WTC11 (cell line): Measurements from ENCODE around the gene WDR83. TPM values are rescaled to one million over a fixed set of nuclear protein-coding genes. Genes with fewer than 3 reads are reported as not detected.

Source experiments
- ATAC-seq: fragments of 200-7000 bp; cut with Tn5 transposase; 2 replicates; pipeline ENCODE4 v1.10.0; 2021; ENCODE audit warnings: mild to moderate bottlenecking, moderate library complexity
- CTCF ChIA-PET: fragments of 300-600 bp; sonication (Branson Sonifier 250); formaldehyde crosslinking; loops from one replicate; lab custom pipeline; 2021; ENCODE audit warnings: antibody characterized with exemption; lab: Charles Lee
- POLR2A ChIA-PET: fragments of 350-600 bp; sonication (Branson Sonifier 250); formaldehyde crosslinking; loops from one replicate; lab custom pipeline; 2021; ENCODE audit warnings: antibody characterized with exemption; lab: Charles Lee
- DNase-seq: peaks from one replicate; pipeline ENCODE4 v3.0.0; 2021; ENCODE audit warnings: low spot score
- H3K27ac Mint-ChIP-seq: 2 replicates; pipeline ENCODE4 v1.8.0; 2021; ENCODE audit warnings: mixed read lengths
- H3K27me3 Mint-ChIP-seq: 2 replicates; pipeline ENCODE4 v1.8.0; 2021; ENCODE audit warnings: low read depth, mild to moderate bottlenecking, moderate library complexity, mixed read lengths
- H3K36me3 Mint-ChIP-seq: 2 replicates; pipeline ENCODE4 v1.8.0; 2021; ENCODE audit warnings: mixed read lengths
- H3K4me1 Mint-ChIP-seq: 2 replicates; pipeline ENCODE4 v1.8.0; 2022; ENCODE audit warnings: mixed read lengths
- H3K4me3 Mint-ChIP-seq: 2 replicates; pipeline ENCODE4 v1.8.0; 2021; ENCODE audit warnings: mild to moderate bottlenecking, moderate library complexity, mixed read lengths
- H3K9me3 Mint-ChIP-seq: 2 replicates; pipeline ENCODE4 v1.8.0; 2021; ENCODE audit warnings: mixed read lengths
- ATF1 ChIP-seq: sonication (generic); formaldehyde crosslinking; IDR thresholded peaks from 2 replicates; pipeline ENCODE4 v1.8.1; 2023; ENCODE audit warnings: mild to moderate bottlenecking, moderate library complexity, missing genetic modification reagents
- CBFB ChIP-seq: sonication (generic); formaldehyde crosslinking; IDR thresholded peaks from 2 replicates; pipeline ENCODE4 v1.8.1; 2022; ENCODE audit warnings: mild to moderate bottlenecking, low read depth, missing genetic modification reagents
- CREM ChIP-seq: sonication (generic); formaldehyde crosslinking; IDR thresholded peaks from 2 replicates; pipeline ENCODE4 v1.8.1; 2022; ENCODE audit warnings: mild to moderate bottlenecking, missing genetic modification reagents, moderate library complexity
- ERG ChIP-seq: fragments of 250-450 bp; sonication (Bioruptor Pico); IDR thresholded peaks from 2 replicates; pipeline ENCODE4 v1.8.0; 2021; ENCODE audit warnings: mild to moderate bottlenecking
- GABPB1 ChIP-seq: sonication (generic); formaldehyde crosslinking; IDR thresholded peaks from 2 replicates; pipeline ENCODE4 v1.8.1; 2023; ENCODE audit warnings: mild to moderate bottlenecking, missing genetic modification reagents
- IRF2 ChIP-seq: sonication (generic); formaldehyde crosslinking; IDR thresholded peaks from 2 replicates; pipeline ENCODE4 v1.8.0; 2022; ENCODE audit warnings: low read depth, missing genetic modification reagents, borderline replicate concordance
- MAX ChIP-seq: sonication (generic); formaldehyde crosslinking; IDR thresholded peaks from 2 replicates; pipeline ENCODE4 v1.8.0; 2022; ENCODE audit warnings: mild to moderate bottlenecking, missing genetic modification reagents
- MYBL2 ChIP-seq: sonication (generic); formaldehyde crosslinking; IDR thresholded peaks from 2 replicates; pipeline ENCODE4 v1.8.1; 2023; ENCODE audit warnings: mild to moderate bottlenecking, moderate library complexity, missing genetic modification reagents
- NFYB ChIP-seq: sonication (generic); formaldehyde crosslinking; conservative IDR thresholded peaks from 2 replicates; pipeline ENCODE4 v1.8.0; 2022; ENCODE audit warnings: low read depth, missing genetic modification reagents
- NR3C1 ChIP-seq: sonication (generic); formaldehyde crosslinking; conservative IDR thresholded peaks from 2 replicates; pipeline ENCODE4 v1.8.1; 2023; ENCODE audit warnings: low read depth, mild to moderate bottlenecking, missing genetic modification reagents
- PRDM15 ChIP-seq: sonication (generic); formaldehyde crosslinking; IDR thresholded peaks from 2 replicates; pipeline ENCODE4 v1.8.0; 2022; ENCODE audit warnings: missing genetic modification reagents
- RELA ChIP-seq: sonication (generic); formaldehyde crosslinking; IDR thresholded peaks from 2 replicates; pipeline ENCODE4 v1.8.1; 2022; ENCODE audit warnings: missing genetic modification reagents, mild to moderate bottlenecking, borderline replicate concordance
- RORB ChIP-seq: fragments of 250-450 bp; sonication (Bioruptor Pico); IDR thresholded peaks from 2 replicates; pipeline ENCODE4 v1.9.0; 2021; ENCODE audit warnings: mild to moderate bottlenecking
- ZBTB21 ChIP-seq: sonication (generic); formaldehyde crosslinking; IDR thresholded peaks from 2 replicates; pipeline ENCODE4 v1.8.1; 2023; ENCODE audit warnings: mild to moderate bottlenecking, missing genetic modification reagents, borderline replicate concordance
- ZNF121 ChIP-seq: sonication (generic); formaldehyde crosslinking; IDR thresholded peaks from 2 replicates; pipeline ENCODE4 v1.8.0; 2023; ENCODE audit warnings: missing genetic modification reagents
- ZNF138 ChIP-seq: sonication (generic); formaldehyde crosslinking; conservative IDR thresholded peaks from 2 replicates; pipeline ENCODE4 v1.8.1; 2022; ENCODE audit warnings: mild to moderate bottlenecking, moderate library complexity, missing genetic modification reagents
- ZNF219 ChIP-seq: sonication (generic); formaldehyde crosslinking; IDR thresholded peaks from 2 replicates; pipeline ENCODE4 v1.8.0; 2023; ENCODE audit warnings: missing genetic modification reagents, mild to moderate bottlenecking, borderline replicate concordance
- ZNF281 ChIP-seq: sonication (generic); formaldehyde crosslinking; IDR thresholded peaks from 2 replicates; pipeline ENCODE4 v1.8.0; 2023; ENCODE audit warnings: mild to moderate bottlenecking, missing genetic modification reagents
- ZNF423 ChIP-seq: fragments of 250-450 bp; sonication (Bioruptor Pico); IDR thresholded peaks from 2 replicates; pipeline ENCODE4 v2.1.2; 2022; ENCODE audit warnings: mild to moderate bottlenecking, moderate library complexity
- ZNF425 ChIP-seq: fragments of 250-450 bp; sonication (Bioruptor Pico); conservative IDR thresholded peaks from 2 replicates; pipeline ENCODE4 v1.9.0; 2021; ENCODE audit warnings: mild to moderate bottlenecking
- ZNF671 ChIP-seq: fragments of 250-450 bp; sonication (Bioruptor Pico); IDR thresholded peaks from 2 replicates; pipeline ENCODE4 v1.8.0; 2021; ENCODE audit warnings: mild to moderate bottlenecking
- total RNA-seq: library from RNA; stranded (reverse); gene quantifications from 3 replicates; pipeline ENCODE4 v1.2.3, GENCODE V29; 2021

The WDR83 gene
- total RNA-seq, 1 experiment from 2014 or later, result 21.8 TPM

GRCh38 chr19:12638611-12639182 lies 27.9 kb upstream of the WDR83 start:
- CTCF ChIA-PET, result interaction anchor here (0.7 to 2.2 kb wide), 3 partner anchors 10 to 98 kb away, joined by 3 to 17 read pairs (median 6); partner anchors contain the start of gene GET3

GRCh38 chr19:12639901-12640613 lies 26.6 kb upstream of the WDR83 start:
- H3K4me3 Mint-ChIP-seq, result peak overlapping the region; percentile 71
- H3K4me1 Mint-ChIP-seq, result 0 out of 2 replicates have a peak, but pooled peaks cover 4% of the 10 kb centered on the region
- ATAC-seq, result peak; percentile 94
- DNase-seq, result peak; percentile 92
- peaks cover 16% of the 10 kb centered on the region; the same call in 1 of the 2 replicates for H3K27me3 Mint-ChIP-seq
- POLR2A ChIA-PET, result interaction anchor here (0.8 to 1.0 kb wide), 2 partner anchors 24 to 30 kb away, joined by 4 to 5 read pairs; a partner anchor contains a TSS
- H3K9me3 Mint-ChIP-seq, result no peaks in the 10 kb centered on the region
- CTCF ChIA-PET, result interaction anchor here (0.5 to 2.2 kb wide), 38 partner anchors 9 to 1000 kb away, joined by 3 to 27 read pairs (median 4); partner anchors contain the start of genes MAN2B1, WDR83, ZNF442 and ZNF443
- H3K36me3 Mint-ChIP-seq, result no peaks in the 10 kb centered on the region
- no peak overlapping the region; the same call in 1 of the 2 replicates for H3K27ac Mint-ChIP-seq
- TF ChIP-seq RELA (CRISPR knock-in tag) (0 out of 2 replicates have a peak, but pooled peaks have one; percentile 29), PRDM15 (CRISPR knock-in tag) (0 out of 2 replicates have a peak, but pooled peaks have one; percentile 33), GABPB1 (no peak), ATF1 (CRISPR knock-in tag) (no peak), NR3C1 (CRISPR knock-in tag) (no peak), ZNF423 (CRISPR knock-in tag) (no peak), ZNF671 (CRISPR knock-in tag) (no peak), ZNF425 (CRISPR knock-in tag) (no peak), MAX (CRISPR knock-in tag) (peak; percentile 89), CREM (0 out of 2 replicates have a peak, but pooled peaks have one; percentile 24), ZBTB21 (peak; percentile 84), ZNF281 (0 out of 2 replicates have a peak, but pooled peaks have one; percentile 27), MYBL2 (CRISPR knock-in tag) (0 out of 2 replicates have a peak, but pooled peaks have one; percentile 26), ERG (CRISPR knock-in tag) (no peak), ZNF219 (no peak), CBFB (CRISPR knock-in tag) (peak; percentile 89; the same call in 1 of the 2 replicates), RORB (CRISPR knock-in tag) (no peak), ZNF121 (peak; percentile 93), ZNF138 (CRISPR knock-in tag) (0 out of 2 replicates have a peak, but pooled peaks have one; percentile 58), NFYB (CRISPR knock-in tag) (no peak), IRF2 (CRISPR knock-in tag) (no peak)

More at GRCh38 chr19:12638611-12639182, 27.9 kb upstream of the WDR83 start:
- DNase-seq (no peak), ATAC-seq (no peak)
- Mint-ChIP-seq H3K9me3 (no peaks in the 10 kb centered on the region), H3K4me1 (0 out of 2 replicates have a peak, but pooled peaks cover 7% of the 10 kb centered on the region), H3K27ac (no peak overlapping the region), H3K36me3 (no peaks in the 10 kb centered on the region), H3K4me3 (no peak overlapping the region), H3K27me3 (peaks cover 16% of the 10 kb centered on the region; the same call in 1 of the 2 replicates)
- 0 out of 2 replicates have a peak, but pooled peaks have one; percentile 33 for TF ChIP-seq ZNF121
- no peak for TF ChIP-seq NR3C1 (CRISPR knock-in tag)
- POLR2A ChIA-PET, result no interaction called here
